Stimulated activated CD8-positive, alpha-beta memory T cell treated with anti-CD3 and anti-CD28 coated beads, Interleukin-4, amount 100 ng/mL, for 1 hour (primary cell): ENCODE data around the gene ALCAM.
"Not testable (repeated sequence)": the region's sequence is repeated elsewhere in the genome, so short reads cannot be mapped to it uniquely, and the experiment has no call there.

ENCODE experiments used
- DNase-seq, 2 donors: peaks; one replicate each; pipeline ENCODE4 v3.0.0-alpha.2; 2020; ENCODE audit warnings: low read depth in 2 of 2, low spot score in 1 of 2

The ALCAM gene

DNA sequence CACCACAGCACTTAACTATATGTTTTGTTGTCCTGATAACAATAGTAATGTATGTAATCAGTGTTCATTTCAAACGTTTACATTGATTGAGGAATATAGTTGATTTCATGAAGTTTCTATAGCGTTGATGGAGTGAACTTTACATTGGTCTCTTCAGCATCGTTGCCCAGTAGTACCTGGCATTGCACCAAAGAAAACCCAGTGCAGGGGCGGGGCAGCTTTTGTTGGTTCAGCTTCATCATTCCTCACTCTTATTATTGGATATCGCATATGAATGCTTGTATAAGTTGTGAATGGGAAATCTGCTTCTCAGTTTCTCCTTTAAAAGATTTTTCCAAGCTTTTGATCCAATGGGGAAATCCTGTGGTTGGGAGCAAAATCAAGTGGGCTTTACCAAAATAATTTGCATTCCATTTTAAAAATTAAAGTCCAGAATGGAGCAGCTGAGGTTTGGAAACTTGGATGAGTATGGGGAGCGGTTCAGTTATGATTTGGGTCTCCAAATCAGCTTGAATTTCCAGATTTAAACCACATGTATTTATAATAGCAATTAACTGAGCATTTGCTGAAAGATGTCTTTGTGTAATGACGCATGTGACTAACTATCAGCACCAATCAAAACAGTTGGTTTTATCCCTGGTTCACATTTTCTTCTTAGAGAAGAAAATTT is 213.7 kb downstream of the ALCAM start:
- no peak for DNase-seq

DNA sequence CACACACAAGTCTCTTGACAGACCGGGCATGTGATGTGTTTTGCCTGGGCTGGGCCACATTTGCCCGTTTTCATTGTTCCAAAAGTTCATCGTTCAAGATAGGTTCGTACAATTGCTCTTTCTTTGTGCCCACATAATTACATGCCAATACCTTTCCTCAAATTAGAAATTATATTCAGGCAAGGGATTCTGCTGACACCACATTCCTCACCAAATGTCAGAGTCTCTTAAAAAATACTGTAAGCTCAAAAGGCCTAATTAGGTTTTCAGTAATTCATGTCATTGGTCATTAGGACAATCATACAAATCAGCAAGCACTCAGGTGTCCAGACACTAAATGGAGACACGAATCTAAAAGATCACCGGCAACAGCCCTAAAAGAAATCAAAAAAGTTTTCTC is 215.3 kb downstream of the ALCAM start:
- DNase-seq, result no peak

DNA sequence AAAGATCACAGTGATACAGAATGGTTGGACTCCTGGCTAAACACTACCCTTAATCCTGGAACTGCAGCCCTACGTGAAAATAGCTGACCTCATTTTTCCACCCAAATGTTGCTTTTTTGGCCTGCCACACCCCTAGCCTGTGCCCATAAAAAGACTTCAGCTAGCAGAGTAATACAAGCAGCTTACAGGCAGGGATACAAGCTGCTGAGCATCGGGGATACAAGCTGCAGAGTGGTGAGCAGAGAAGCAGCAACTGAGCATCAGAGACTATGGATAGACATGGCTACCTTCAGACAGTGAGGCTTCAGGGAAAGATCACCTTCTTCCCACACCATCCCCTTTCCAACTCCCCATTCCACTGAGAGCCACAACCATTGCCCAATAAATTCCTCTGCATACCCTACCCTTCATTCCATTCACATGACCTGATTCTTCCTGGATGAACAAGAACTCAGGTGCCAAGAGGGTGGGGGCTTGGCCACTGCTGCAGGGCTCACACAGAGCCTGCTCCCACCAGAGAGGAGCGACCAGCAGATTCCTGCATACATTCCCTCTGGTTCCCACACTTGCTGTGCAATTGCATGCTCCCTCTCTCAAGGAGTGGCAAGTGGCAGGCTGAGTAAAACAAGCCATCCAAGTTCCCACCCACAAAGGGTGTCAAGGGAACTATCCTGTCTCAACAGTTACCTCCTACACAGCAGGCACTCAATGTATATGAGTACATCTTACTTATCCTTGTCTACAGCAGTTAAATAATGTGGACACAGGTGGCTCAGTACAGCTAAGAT is 217.5 kb downstream of the ALCAM start:
- DNase-seq, result no peak

- DNase-seq, result no peak
Observed at GRCh38 chr3:105593315-105593714, 226.6 kb downstream of the ALCAM start.

DNA sequence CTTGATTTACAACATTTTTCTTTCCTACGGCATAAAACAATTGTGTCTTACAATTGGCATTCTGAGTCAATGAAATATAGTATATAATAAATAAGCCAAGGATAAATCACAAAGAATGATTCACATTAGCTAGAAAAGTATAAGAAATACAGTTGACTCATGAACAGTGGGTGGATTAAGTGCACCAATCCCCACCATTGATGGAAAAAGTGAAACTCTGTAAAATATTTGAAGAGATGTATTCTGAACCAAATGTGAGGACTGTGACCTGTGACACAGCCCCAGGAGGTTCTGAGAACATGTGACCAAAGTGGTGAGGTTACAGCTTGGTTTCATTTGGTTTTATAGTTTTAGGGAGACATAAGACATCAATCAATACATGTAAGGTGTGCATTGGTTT is 227.5 kb downstream of the ALCAM start:
- DNase-seq, result no peak

DNA sequence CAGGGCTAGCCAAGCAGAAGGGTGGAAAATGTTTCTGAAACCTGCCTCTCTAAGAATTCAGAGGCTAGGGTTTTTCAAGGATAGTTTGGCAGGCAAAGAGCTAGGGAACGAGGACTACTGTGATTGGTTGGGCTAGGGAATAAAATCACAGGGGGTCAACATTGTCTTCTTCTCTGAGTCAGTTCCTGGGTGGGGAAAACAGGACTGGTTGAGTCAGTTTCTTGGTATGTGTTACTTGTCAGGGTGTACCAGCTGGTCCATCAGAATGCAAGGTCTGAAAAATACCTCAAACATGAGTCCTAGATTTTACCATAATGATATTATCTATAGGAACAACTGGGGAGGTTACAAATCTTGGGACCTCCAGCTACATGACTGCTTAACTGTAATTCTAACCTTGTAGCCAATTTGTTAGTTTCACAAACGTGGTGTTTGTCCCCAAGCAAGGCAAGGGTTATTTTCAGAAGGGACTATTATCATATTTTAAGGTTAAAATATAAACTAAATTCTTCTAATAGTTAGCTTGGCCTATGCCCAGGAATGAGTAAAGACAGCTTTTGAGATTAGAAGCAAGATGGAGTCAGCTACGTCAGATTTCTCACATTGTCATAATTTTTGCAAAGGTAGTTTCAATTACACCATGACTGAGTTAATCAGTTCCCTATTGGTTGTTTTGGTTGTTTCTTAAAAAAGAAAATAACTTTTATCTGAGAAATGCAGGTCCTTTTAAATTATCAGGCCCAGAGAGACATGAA is 231.5 kb downstream of the ALCAM start:
- DNase-seq, result no peak

GRCh38 chr3:105599350-105599749 is 232.6 kb downstream of the ALCAM start:
- DNase-seq, result no peak

DNA sequence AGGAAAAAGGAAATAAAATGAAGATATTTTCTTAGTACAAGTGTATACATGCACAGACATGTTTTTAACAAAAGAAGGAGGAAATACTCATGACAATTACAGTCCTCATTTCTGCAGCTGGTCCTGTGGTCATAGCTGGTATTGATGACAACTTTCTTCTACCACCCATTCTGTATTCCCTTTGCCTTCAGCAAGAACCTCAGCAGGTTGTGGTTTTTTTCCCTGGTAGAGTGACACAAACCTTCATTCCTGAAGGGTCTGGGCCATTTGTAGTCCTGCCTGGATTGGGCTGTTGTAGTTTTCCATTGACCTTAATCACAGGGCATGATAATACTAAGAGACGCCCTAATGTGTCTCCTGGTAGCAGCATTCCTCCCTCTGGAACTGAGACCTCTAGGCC is 235.0 kb downstream of the ALCAM start:
- not testable (repeated sequence) for DNase-seq

- DNase-seq, result not testable (repeated sequence)
Observed at GRCh38 chr3:105602286-105602685, 235.6 kb downstream of the ALCAM start.

DNA sequence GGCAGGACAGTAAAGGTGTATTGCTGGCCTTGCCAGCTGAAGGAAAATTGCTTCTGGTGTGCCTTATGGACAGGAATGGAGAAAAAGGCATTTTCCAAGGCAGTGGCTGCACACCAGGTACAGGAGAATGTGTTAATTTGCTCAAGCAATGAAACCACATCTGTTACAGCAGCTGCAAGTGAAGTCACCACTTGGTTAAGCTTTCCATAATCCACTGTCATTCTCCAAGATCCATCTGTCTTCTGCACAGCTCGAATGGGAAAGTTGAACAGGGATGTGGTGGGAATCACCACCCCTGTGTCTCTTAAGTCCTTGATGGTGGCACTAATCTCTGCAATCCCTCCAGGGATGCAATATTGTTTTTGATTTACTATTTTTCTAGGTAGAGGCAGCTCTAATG is 236.8 kb downstream of the ALCAM start:
- not testable (repeated sequence) for DNase-seq

DNA sequence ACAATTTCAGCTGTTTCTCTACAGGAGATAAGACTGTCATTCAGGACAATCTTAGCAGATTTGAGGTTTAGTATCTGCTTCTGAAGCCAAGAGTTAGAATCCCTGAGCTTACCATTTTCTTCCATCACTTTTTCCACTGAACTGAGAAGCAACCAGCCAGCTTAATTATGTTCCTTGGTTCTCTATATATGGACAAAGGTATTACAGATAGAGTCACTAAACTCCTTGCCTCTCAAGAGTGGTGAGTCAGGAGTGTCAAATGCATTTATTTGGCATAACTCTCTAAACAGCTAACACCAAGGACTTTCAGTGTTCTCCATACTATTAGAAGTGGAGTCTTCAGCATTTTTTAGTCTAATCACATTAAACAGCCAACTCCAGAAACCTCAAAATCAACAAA is 239.3 kb downstream of the ALCAM start:
- no peak for DNase-seq

DNA sequence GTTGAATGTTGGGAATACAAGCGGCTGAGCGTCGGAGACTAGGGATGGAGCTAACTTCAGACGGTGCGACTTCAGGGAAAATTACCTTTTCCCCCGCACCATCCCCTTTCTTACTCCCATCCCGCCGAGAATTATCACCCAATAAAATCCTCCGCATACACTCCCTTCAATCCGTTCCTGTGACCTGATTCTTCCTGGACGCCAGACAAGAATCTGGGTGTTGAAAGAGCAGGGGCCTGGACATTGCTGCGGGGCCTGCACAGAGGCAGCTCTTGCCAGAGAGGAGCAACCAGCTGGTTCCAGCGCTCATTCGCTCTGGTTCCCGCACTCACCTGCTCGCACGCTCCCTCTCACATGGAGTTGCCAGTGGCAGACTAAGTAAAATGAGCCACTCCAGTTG is 241.9 kb downstream of the ALCAM start:
- DNase-seq, result no peak

DNA sequence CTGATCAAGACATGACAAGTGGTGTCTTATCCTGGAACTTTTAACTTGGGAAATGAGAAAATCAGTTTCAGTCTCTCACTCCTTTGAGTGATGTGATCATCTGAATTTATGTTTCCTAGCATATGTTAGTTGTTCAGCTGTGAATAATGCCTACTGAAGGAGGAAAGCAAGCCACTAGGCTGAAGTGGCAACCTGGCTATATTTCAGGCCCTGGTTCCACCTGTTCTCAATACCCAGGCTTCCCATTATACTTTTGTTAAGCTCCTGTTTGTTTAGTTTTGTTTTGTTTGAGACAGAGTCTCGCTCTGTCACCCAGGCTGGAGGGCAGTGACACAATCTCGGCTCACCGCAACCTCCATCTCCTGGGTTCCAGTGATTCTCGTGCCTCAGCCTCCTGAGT is 243.8 kb downstream of the ALCAM start:
- no peak for DNase-seq

DNA sequence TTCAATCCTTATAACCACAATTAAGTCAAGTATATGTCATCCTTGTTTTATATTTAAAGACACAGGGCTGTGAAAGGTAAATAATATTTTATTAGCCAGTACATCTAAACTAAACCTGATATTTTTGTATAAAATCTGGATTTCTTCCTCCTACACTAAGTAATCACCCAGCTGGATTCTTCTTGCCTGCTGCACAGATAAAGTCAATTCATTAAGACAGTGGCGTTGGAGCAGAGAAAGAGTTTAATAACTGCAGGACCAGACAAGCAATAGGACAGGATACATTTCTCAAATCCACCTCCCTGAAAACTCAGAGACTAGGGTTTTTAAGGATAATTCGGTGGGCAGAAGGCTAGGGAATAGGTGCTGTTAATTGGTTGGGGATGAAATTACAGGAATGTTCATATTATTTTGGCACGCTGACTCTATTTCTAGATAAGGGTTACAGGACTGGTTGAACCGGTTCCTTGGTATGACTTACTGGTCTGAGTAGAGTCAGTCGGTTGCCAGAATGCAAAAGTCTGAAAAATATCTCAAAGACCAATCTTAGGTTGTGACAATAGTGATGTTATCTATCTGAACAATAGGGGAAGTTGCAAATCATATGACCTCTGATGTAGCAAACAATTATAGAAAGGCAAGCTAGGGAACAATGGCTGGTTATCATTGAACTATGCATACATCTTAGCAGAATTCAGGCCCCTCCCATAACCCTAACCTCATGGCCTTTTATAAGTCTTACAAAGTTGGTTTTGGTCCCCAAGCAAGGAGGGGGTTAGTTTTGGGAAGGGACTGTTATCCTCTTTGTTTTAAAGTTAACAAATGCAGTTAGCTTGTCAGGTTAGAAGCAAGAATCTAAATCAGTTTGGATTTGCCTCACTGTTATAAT is 244.8 kb downstream of the ALCAM start:
- DNase-seq, result no peak

DNA sequence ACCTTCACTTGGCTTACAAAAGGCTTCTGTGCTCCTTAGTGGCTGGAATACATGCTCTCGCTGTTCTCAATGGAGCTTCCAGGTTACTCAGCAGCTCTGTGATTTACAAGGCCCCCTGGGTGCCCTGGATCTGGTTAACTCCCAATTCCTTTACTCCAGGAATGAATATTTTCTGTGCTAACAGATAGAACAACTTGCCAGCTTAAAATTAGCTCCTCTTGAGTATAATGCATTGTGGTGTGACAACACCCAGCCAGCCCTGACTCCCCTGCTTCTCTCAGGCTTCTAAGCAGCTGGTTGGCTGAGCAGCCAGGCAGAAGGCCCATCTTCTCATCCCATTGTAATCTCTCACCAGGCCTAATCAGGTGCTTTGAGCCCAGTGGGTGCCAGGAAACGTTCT is 246.4 kb downstream of the ALCAM start:
- DNase-seq, result no peak

DNA sequence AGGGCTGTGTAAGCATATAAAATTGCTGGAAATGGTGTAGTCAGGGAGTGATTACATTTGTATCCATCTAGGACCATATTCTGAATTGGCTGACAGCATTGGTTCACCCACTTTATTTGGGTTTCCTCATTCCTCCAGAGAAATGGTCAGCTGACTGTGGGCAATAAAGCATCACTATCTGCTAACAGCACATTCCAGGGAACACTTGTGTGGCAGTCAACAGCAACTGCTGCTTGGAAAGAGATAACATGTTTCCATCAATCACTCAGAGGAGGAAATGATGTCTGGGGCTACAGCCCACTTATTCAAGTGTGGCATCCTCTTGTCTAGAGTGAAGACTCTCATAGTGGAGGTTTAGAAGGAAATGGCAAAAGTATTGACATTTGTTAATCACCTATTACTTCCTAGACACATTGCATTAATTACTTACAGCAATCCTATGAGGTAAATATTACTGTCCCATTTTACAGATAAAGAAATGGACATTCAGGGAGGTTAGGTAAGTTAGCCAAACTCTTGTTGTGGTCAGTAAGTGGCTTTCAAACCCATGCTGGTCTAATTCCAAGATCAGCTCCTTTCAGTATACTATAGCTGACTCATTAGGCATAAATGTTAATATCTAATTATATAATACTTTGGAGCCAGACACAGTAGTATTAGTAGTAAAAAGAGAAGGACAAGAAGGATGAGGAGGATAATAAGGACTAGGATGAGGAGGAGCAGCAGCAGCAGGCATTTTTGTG is 247.8 kb downstream of the ALCAM start:
- no peak for DNase-seq

DNA sequence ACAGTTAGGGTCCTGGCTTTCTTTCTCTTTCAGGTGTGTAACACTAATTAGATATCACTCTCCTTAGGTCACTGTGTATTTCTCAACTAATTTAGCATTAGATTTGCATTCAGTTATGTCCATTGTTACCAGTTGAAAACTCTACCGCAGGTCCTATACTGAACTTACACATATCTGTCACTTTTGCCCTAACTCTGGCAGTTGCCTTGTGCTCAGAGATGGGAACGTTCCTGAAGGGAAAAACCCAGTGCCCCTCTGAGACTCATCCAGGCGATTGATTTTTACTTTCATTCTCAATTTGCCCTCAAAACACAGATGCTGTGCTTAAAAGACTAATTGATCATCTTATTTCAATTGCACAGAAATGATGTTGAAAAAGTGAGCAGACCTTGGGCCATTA is 249.1 kb downstream of the ALCAM start:
- no peak for DNase-seq

DNA sequence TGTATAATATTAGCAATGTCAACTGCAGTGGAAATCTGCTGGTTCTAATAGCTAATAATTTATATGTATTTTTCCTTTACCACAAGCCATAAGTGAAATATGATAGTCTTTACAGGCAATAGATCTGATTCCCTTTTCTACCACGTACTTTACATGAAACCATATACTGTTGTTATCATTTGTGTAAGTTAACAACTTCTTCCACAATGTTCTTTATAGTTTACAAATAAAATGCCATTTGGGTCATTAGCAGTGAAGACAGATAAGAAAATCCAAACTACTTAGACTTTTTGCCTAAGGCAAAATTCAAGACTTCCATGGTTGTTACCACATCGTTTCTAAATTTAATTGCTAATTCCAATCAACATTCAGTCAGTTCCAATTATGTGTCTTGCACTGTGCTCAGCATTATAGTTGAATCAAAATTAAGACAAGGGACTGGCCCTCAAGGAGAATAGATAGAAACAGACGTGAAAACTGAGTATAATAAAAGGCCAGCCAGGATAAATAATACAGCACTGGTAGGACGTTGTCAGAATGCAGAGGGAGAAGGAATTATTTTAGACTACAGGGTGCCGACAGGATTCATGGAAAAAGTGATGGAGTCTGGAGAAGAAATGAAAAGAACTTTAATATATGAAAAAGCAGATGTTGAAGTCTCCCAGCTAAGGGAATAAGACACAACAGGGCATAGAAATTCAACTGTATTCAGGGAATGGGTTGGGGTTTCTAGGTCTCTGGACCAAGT is 249.8 kb downstream of the ALCAM start:
- DNase-seq, result no peak

DNA sequence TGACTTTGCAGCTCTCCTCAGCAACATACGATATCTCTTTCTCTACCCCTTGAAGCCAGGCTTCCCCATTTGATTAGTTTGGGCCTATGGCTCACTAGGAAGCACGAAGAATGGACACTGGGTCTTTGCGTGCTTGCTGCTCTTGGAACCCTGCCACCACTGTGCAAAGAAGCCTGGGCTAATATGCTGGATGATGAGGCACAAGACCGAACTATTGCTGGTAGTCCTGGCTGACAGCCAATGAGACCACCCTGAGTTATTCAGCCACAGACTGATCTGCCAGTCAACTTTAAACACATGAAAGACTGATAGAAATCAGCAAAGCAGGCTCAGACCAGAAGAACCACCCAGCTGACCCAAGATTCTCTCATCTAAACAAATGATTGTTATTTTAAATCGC is 251.8 kb downstream of the ALCAM start:
- no peak for DNase-seq

GRCh38 chr3:105619651-105620050 is 252.9 kb downstream of the ALCAM start:
- DNase-seq, result no peak
